Measurements from ENCODE around the gene NEIL1. TPM values are rescaled to one million over a fixed set of nuclear protein-coding genes. Genes with fewer than 3 reads are reported as not detected.
"Not testable (repeated sequence)": the region's sequence is repeated elsewhere in the genome, so short reads cannot be mapped to it uniquely, and the experiment has no call there.

NEIL1 gene
- total RNA-seq, 1 donor from 2014 or later, result 42.1 TPM

GRCh38 chr15:75348562-75349350 lies 1.9 kb downstream of the NEIL1 start:
- peak; percentile 70 for DNase-seq
- peak overlapping the region; percentile 84 for H3K27ac ChIP-seq
- no peak for TF ChIP-seq CTCF (IDR thresholded peaks at IDR 0.05)
- intact Hi-C loops (cut with DNase I), result no loop called here
- H3K4me1 ChIP-seq, result peaks cover 20% of the 10 kb centered on the region
- no peaks in the 10 kb centered on the region for H3K27me3 ChIP-seq
- ATAC-seq, result peak; percentile 5
- H3K4me3 ChIP-seq, result peak overlapping the region; percentile 97
- no peaks in the 10 kb centered on the region for H3K9me3 ChIP-seq
- H3K36me3 ChIP-seq, result no peaks in the 10 kb centered on the region

GRCh38 chr15:75349351-75349669 lies 2.5 kb downstream of the NEIL1 start:
- H3K4me1 ChIP-seq, result peaks cover 20% of the 10 kb centered on the region
- H3K27ac ChIP-seq; ATAC-seq; DNase-seq; H3K4me3 ChIP-seq; H3K36me3 ChIP-seq; H3K27me3 ChIP-seq; intact Hi-C loops (cut with DNase I); H3K9me3 ChIP-seq: not testable (repeated sequence)

GRCh38 chr15:75349851-75350588 lies 3.2 kb downstream of the NEIL1 start:
- DNase-seq, result peak; percentile 38
- H3K27me3 ChIP-seq, result no peaks in the 10 kb centered on the region
- intact Hi-C loops (cut with DNase I), result no loop called here
- no peak overlapping the region for H3K27ac ChIP-seq
- H3K36me3 ChIP-seq, result peaks cover 4% of the 10 kb centered on the region
- TF ChIP-seq CTCF (IDR thresholded peaks at IDR 0.05), result no peak
- H3K4me1 ChIP-seq, result peaks cover 20% of the 10 kb centered on the region
- H3K9me3 ChIP-seq, result no peaks in the 10 kb centered on the region
- no peak overlapping the region for H3K4me3 ChIP-seq
- ATAC-seq, result peak; percentile 23

- intact Hi-C loops (cut with DNase I), result no loop called here
- ATAC-seq (no peak), DNase-seq (no peak)
- Histone ChIP-seq H3K36me3 (peaks cover 12% of the 10 kb centered on the region), H3K4me1 (peaks cover 20% of the 10 kb centered on the region), H3K27me3 (no peaks in the 10 kb centered on the region), H3K9me3 (no peaks in the 10 kb centered on the region), H3K27ac (no peak overlapping the region), H3K4me3 (no peak overlapping the region)
- TF ChIP-seq CTCF (IDR thresholded peaks at IDR 0.05), result no peak
Observed at GRCh38 chr15:75350601-75351361, 3.9 kb downstream of the NEIL1 start.

GRCh38 chr15:75352186-75353080 lies 5.6 kb downstream of the NEIL1 start:
- no peak for TF ChIP-seq CTCF (IDR thresholded peaks at IDR 0.05)
- no peak overlapping the region for H3K27ac ChIP-seq
- H3K4me1 ChIP-seq, result peaks cover 14% of the 10 kb centered on the region
- no peaks in the 10 kb centered on the region for H3K9me3 ChIP-seq
- intact Hi-C loops (cut with DNase I), result no loop called here
- no peaks in the 10 kb centered on the region for H3K27me3 ChIP-seq
- no peak for ATAC-seq
- no peak overlapping the region for H3K4me3 ChIP-seq
- peaks cover 27% of the 10 kb centered on the region for H3K36me3 ChIP-seq
- DNase-seq, result no peak
